Stimulated activated naive B cell treated with anti-CD40 and anti-IgM and Interleukin-4, amounts not matched to agents 10 μg/mL and 1 μg/mL and 100 μg/mL, for 72 hours (primary cell): ENCODE measurements around the gene OR5AN1.
A peak's percentile ranks its signal among the peaks of the same experiment; 100 is the strongest.
"Not testable (repeated sequence)": the region's sequence is repeated elsewhere in the genome, so short reads cannot be mapped to it uniquely, and the experiment has no call there.

Source experiments
- ATAC-seq, 2 donors: fragments of 150-1000 bp; cut with Tn5 transposase; replicated peaks; 2 replicates each; pipeline ENCODE4 v1.10.0; 2021; ENCODE audit warnings: moderate library complexity in 1 of 2
- DNase-seq: peaks from one replicate; pipeline ENCODE4 v3.0.0; 2021
- H3K27ac Mint-ChIP-seq: one replicate; pipeline ENCODE4 v1.8.0; 2022; ENCODE audit warnings: mild to moderate bottlenecking, mixed read lengths
- H3K27me3 Mint-ChIP-seq, 2 donors: one replicate each; pipeline ENCODE4 v1.8.0; 2022; ENCODE audit warnings: mixed read lengths in 2 of 2
- H3K36me3 Mint-ChIP-seq, 2 donors: one replicate each; pipeline ENCODE4 v1.8.0; 2022; ENCODE audit warnings: mixed read lengths in 2 of 2, mild to moderate bottlenecking in 1 of 2
- H3K4me1 Mint-ChIP-seq, 2 donors: one replicate each; pipeline ENCODE4 v1.8.0; 2022; ENCODE audit warnings: mixed read lengths in 2 of 2, mild to moderate bottlenecking in 1 of 2
- H3K4me3 Mint-ChIP-seq, 2 donors: one replicate each; pipeline ENCODE4 v1.8.0; 2022; ENCODE audit warnings: mild to moderate bottlenecking in 2 of 2, mixed read lengths in 2 of 2, moderate library complexity in 1 of 2
- H3K9me3 Mint-ChIP-seq, 2 donors: one replicate each; pipeline ENCODE4 v1.8.0; 2022; ENCODE audit warnings: mixed read lengths in 2 of 2, mild to moderate bottlenecking in 1 of 2

OR5AN1 gene

GRCh38 chr11:59358595-59358994 lies at the start of gene OR5AN1:
Gene OR5AN1, plus strand, starts transcription at chr11:59358895. Its CDS starts 5,564 bp downstream, at chr11:59364459.
- DNase-seq (no peak), ATAC-seq (no peak)
- peaks cover 2 to 3% of the 10 kb centered on the region in 2 donors for H3K36me3 Mint-ChIP-seq
- no peak within 1 kb of the TSS for H3K27ac Mint-ChIP-seq
- H3K27me3 Mint-ChIP-seq = peaks cover 6 to 12% of the 10 kb centered on the region in 2 donors
- no peaks in the 10 kb centered on the region for H3K4me1 Mint-ChIP-seq
- H3K4me3 Mint-ChIP-seq = no peak within 1 kb of the TSS
- peaks cover 4 to 5% of the 10 kb centered on the region in 2 donors for H3K9me3 Mint-ChIP-seq

- H3K4me1 Mint-ChIP-seq = peaks cover 9 to 16% of the 10 kb centered on the region in 2 donors
- H3K36me3 Mint-ChIP-seq = peaks cover 0 to under 1% of the 10 kb centered on the region in 2 donors
- H3K9me3 Mint-ChIP-seq = peaks cover 9 to 10% of the 10 kb centered on the region in 2 donors
- H3K4me3 Mint-ChIP-seq = no peak overlapping the region
- H3K27me3 Mint-ChIP-seq = no peaks in the 10 kb centered on the region
- DNase-seq (no peak), ATAC-seq (no peak)
- H3K27ac Mint-ChIP-seq = peak overlapping the region; percentile 7
These were observed 23.7 kb upstream of the OR5AN1 start for GRCh38 chr11:59335001-59335400.

GRCh38 chr11:59336176-59336575 lies 22.5 kb upstream of the OR5AN1 start:
- ATAC-seq = no peak
- Mint-ChIP-seq H3K4me3 (no peak overlapping the region), H3K27me3 (no peaks in the 10 kb centered on the region), H3K36me3 (peaks cover 5 to 7% of the 10 kb centered on the region in 2 donors), H3K9me3 (peaks cover 15 to 17% of the 10 kb centered on the region in 2 donors), H3K27ac (no peak overlapping the region), H3K4me1 (peaks cover 9 to 16% of the 10 kb centered on the region in 2 donors)
- DNase-seq = no peak

GRCh38 chr11:59336931-59337330 lies 21.8 kb upstream of the OR5AN1 start:
- ATAC-seq = no peak
- H3K4me1 Mint-ChIP-seq = peaks cover 9 to 16% of the 10 kb centered on the region in 2 donors
- peaks cover 18 to 22% of the 10 kb centered on the region in 2 donors for H3K9me3 Mint-ChIP-seq
- DNase-seq = no peak
- no peak overlapping the region for H3K27ac Mint-ChIP-seq
- H3K36me3 Mint-ChIP-seq = peaks cover 7 to 15% of the 10 kb centered on the region in 2 donors
- H3K4me3 Mint-ChIP-seq = no peak overlapping the region
- no peaks in the 10 kb centered on the region for H3K27me3 Mint-ChIP-seq

GRCh38 chr11:59349657-59350056 lies 9.0 kb upstream of the OR5AN1 start:
- Mint-ChIP-seq H3K4me1 (peaks cover 7 to 14% of the 10 kb centered on the region in 2 donors), H3K9me3 (peaks cover 4 to 13% of the 10 kb centered on the region in 2 donors), H3K27me3 (peaks cover 13% of the 10 kb centered on the region in 2 donors)
- H3K27ac Mint-ChIP-seq, DNase-seq, H3K4me3 Mint-ChIP-seq, ATAC-seq, H3K36me3 Mint-ChIP-seq: not testable (repeated sequence)

- Mint-ChIP-seq H3K9me3 (peaks cover 0 to 5% of the 10 kb centered on the region in 2 donors), H3K27ac (no peak overlapping the region), H3K4me3 (no peak overlapping the region), H3K36me3 (peaks cover 0 to 2% of the 10 kb centered on the region in 2 donors), H3K4me1 (peaks cover 1 to 4% of the 10 kb centered on the region in 2 donors), H3K27me3 (peaks cover 13 to 16% of the 10 kb centered on the region in 2 donors)
- no peak for DNase-seq
- no peak for ATAC-seq
These were observed 3.5 kb upstream of the OR5AN1 start for GRCh38 chr11:59355226-59355625.

- Mint-ChIP-seq H3K27ac (no peak overlapping the region), H3K9me3 (peaks cover 0 to 5% of the 10 kb centered on the region in 2 donors), H3K4me1 (no peaks in the 10 kb centered on the region), H3K36me3 (peaks cover 0 to 2% of the 10 kb centered on the region in 2 donors), H3K27me3 (peaks cover 8 to 16% of the 10 kb centered on the region in 2 donors), H3K4me3 (no peak overlapping the region)
- ATAC-seq (no peak), DNase-seq (no peak)
These were observed 2.1 kb upstream of the OR5AN1 start for GRCh38 chr11:59356561-59356960.

- no peak for ATAC-seq
These were observed 675 bp upstream of the OR5AN1 start for GRCh38 chr11:59358020-59358419.

GRCh38 chr11:59365232-59366018 lies 6.7 kb downstream of the OR5AN1 start:
- Mint-ChIP-seq H3K9me3 (peaks cover 2 to 5% of the 10 kb centered on the region in 2 donors), H3K27me3 (no peaks in the 10 kb centered on the region)

More at GRCh38 chr11:59358020-59358419, 675 bp upstream of the OR5AN1 start:
- Mint-ChIP-seq H3K4me3 (no peak overlapping the region), H3K27me3 (peaks cover 8 to 12% of the 10 kb centered on the region in 2 donors), H3K4me1 (no peaks in the 10 kb centered on the region), H3K36me3 (peaks cover 2 to 3% of the 10 kb centered on the region in 2 donors), H3K27ac (no peak overlapping the region), H3K9me3 (peaks cover 4 to 5% of the 10 kb centered on the region in 2 donors)
- no peak for DNase-seq

GRCh38 chr11:59368238-59369022 lies 9.7 kb downstream of the OR5AN1 start:
- peak; percentile 87 to 88 for ATAC-seq
- Mint-ChIP-seq H3K36me3 (peaks cover 0 to 4% of the 10 kb centered on the region in 2 donors), H3K4me3 (peak overlapping the region; percentile 14 to 54), H3K27me3 (no peaks in the 10 kb centered on the region), H3K27ac (peak overlapping the region; percentile 11), H3K9me3 (no peaks in the 10 kb centered on the region), H3K4me1 (peaks cover 26 to 39% of the 10 kb centered on the region in 2 donors)
- DNase-seq = no peak

More at GRCh38 chr11:59365232-59366018, 6.7 kb downstream of the OR5AN1 start:
- peaks cover 15 to 19% of the 10 kb centered on the region in 2 donors for H3K4me1 Mint-ChIP-seq
- H3K27ac Mint-ChIP-seq = no peak overlapping the region
- ATAC-seq = no peak
- H3K4me3 Mint-ChIP-seq = no peak overlapping the region
- peaks cover 0 to 7% of the 10 kb centered on the region in 2 donors for H3K36me3 Mint-ChIP-seq
- no peak for DNase-seq

GRCh38 chr11:59372324-59372723 lies 13.6 kb downstream of the OR5AN1 start:
- H3K27ac Mint-ChIP-seq, DNase-seq, H3K27me3 Mint-ChIP-seq, H3K9me3 Mint-ChIP-seq, ATAC-seq, H3K36me3 Mint-ChIP-seq, H3K4me3 Mint-ChIP-seq: not testable (repeated sequence)
- peaks cover 26 to 39% of the 10 kb centered on the region in 2 donors for H3K4me1 Mint-ChIP-seq

- Mint-ChIP-seq H3K4me1 (peaks cover 12 to 19% of the 10 kb centered on the region in 2 donors), H3K27me3 (no peaks in the 10 kb centered on the region), H3K4me3 (peak overlapping the region; percentile 17 to 29), H3K36me3 (peaks cover 3% of the 10 kb centered on the region in 2 donors), H3K27ac (peak overlapping the region; percentile 4), H3K9me3 (no peaks in the 10 kb centered on the region)
- ATAC-seq (peak; percentile 89 to 94), DNase-seq (no peak)
These were observed 21.8 kb downstream of the OR5AN1 start for GRCh38 chr11:59380263-59381059.

- ATAC-seq (no peak), DNase-seq (no peak)
- no peaks in the 10 kb centered on the region for H3K36me3 Mint-ChIP-seq
- no peaks in the 10 kb centered on the region for H3K4me1 Mint-ChIP-seq
- H3K4me3 Mint-ChIP-seq = no peak overlapping the region
- H3K9me3 Mint-ChIP-seq = no peaks in the 10 kb centered on the region
- H3K27ac Mint-ChIP-seq = no peak overlapping the region
- no peaks in the 10 kb centered on the region for H3K27me3 Mint-ChIP-seq
These were observed 35.5 kb downstream of the OR5AN1 start for GRCh38 chr11:59394186-59394585.
